Measurements from ENCODE around the gene PDCD4.

Gene PDCD4

DNA sequence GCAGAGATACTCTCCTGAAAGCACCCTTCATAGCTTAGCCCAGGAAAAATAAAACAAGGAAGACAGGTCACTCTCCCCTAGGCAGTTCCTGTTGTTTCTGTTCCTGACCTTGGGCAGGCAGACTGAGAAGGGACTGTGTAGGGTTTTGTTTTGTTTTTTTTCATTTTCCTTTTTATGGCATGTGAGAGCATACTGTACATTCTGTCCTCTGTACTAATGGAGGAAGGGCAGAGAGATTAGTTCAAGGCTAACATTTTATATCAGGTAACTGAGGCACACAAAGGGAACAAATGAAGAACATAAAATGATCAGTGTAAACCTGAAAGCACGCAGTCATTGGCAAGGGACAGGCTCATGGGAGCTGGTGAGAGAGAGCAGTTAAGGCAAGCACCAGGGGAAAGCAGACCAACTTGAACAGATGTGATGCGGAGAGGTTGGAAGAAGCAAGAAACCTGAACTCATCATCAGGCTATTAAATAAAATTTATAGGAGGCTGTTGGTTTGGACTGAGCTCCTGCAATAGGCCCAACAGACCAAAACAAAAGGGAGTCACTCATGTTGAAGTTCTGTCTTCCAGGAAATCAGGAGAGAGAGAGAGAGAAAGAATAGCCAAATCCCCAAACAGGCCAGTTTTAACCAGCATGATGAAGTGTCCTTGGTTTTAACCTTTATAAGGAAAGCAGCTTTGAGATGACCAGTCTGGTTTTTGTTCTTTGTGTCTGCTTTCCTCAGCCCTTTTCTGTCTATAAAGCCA is 34.1 kb upstream of the PDCD4 start:
- Histone ChIP-seq H3K9me3 (ENCODE audit: severe bottlenecking) (no peaks in the 10 kb centered on the region), H3K4me3 (ENCODE audit: low read depth, low read length) (no peak overlapping the region), H3K36me3 (no peaks in the 10 kb centered on the region), H3K27me3 (ENCODE audit: insufficient read depth, low read depth, severe bottlenecking) (no peaks in the 10 kb centered on the region), H3K27ac (no peak overlapping the region)
- TF ChIP-seq, protein P1, sequence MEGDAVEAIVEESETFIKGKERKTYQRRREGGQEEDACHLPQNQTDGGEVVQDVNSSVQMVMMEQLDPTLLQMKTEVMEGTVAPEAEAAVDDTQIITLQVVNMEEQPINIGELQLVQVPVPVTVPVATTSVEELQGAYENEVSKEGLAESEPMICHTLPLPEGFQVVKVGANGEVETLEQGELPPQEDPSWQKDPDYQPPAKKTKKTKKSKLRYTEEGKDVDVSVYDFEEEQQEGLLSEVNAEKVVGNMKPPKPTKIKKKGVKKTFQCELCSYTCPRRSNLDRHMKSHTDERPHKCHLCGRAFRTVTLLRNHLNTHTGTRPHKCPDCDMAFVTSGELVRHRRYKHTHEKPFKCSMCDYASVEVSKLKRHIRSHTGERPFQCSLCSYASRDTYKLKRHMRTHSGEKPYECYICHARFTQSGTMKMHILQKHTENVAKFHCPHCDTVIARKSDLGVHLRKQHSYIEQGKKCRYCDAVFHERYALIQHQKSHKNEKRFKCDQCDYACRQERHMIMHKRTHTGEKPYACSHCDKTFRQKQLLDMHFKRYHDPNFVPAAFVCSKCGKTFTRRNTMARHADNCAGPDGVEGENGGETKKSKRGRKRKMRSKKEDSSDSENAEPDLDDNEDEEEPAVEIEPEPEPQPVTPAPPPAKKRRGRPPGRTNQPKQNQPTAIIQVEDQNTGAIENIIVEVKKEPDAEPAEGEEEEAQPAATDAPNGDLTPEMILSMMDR (IDR thresholded peaks at IDR 0.05; ENCODE audit: low read depth, low read length), result no peak
- DNase-seq, result no peak

DNA sequence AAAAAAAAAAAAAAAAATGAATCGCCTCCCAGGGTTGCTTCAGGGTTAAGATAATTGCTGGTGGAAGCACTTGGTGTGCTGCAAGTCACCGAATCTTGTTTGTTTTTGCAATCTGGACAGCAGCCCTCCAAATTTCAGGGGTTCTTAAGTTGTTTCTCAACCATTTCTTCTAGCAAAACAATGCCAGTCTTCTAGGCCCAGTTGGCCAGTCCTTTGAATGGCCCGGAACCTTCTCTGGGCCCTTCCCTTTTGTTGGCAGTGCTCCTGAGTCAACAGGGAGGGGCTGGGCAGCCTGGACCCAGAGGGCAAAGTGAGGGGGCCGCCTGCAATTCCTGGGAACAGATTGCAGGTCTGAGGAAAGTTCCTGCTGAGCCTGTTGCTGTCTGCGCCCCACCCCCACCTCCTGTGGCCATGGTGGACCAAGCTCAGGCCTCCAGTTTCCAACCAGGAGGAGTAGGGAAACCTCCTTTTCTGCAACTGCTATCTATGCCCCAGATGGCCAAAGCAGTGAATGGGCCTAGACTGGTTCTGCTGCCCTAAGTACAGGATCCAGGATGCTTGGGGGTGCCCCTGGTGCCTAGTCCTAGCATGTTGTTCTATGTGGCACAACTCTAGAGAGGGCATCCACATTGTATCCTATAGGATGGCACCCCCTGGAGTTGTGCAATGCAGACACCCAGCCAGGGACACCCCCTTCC is 31.4 kb upstream of the PDCD4 start:
- TF ChIP-seq, protein P1 (IDR thresholded peaks at IDR 0.05; ENCODE audit: low read depth, low read length), result no peak
- no peak overlapping the region for H3K4me3 ChIP-seq (ENCODE audit: low read depth, low read length)
- H3K9me3 ChIP-seq (ENCODE audit: severe bottlenecking), result no peaks in the 10 kb centered on the region
- H3K36me3 ChIP-seq, result no peaks in the 10 kb centered on the region
- no peak for DNase-seq
- no peak overlapping the region for H3K27ac ChIP-seq
- H3K27me3 ChIP-seq (ENCODE audit: insufficient read depth, low read depth, severe bottlenecking), result no peaks in the 10 kb centered on the region

DNA sequence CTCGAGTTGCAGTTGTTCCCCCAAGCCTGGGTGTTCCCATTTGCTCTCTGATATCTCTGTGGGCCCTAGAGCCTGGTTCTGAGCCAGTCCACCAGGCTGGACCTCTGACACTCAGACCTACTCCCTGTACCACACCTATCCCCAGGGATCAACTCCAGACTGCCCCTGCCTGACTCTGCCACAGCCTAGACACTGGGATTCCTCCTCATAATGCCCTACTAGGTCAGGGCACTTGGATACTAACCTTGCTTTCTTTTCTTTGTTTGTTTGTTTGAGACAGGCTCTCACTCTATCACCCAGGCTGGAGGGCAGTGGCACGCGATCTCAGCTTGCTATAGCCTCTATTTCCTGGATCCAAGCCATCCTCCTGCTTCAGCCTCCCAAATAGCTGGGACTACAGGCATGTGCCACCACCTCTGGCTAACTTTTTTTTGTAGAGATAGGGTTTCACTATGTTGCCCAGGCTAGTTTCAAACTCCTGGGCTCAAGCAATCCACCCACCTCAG is 30.8 kb upstream of the PDCD4 start:
- Histone ChIP-seq H3K27me3 (ENCODE audit: insufficient read depth, low read depth, severe bottlenecking) (no peaks in the 10 kb centered on the region), H3K36me3 (no peaks in the 10 kb centered on the region), H3K9me3 (ENCODE audit: severe bottlenecking) (no peaks in the 10 kb centered on the region), H3K4me3 (ENCODE audit: low read depth, low read length) (no peak overlapping the region), H3K27ac (no peak overlapping the region)
- TF ChIP-seq, protein P1 (IDR thresholded peaks at IDR 0.05; ENCODE audit: low read depth, low read length), result no peak
- DNase-seq, result no peak

DNA sequence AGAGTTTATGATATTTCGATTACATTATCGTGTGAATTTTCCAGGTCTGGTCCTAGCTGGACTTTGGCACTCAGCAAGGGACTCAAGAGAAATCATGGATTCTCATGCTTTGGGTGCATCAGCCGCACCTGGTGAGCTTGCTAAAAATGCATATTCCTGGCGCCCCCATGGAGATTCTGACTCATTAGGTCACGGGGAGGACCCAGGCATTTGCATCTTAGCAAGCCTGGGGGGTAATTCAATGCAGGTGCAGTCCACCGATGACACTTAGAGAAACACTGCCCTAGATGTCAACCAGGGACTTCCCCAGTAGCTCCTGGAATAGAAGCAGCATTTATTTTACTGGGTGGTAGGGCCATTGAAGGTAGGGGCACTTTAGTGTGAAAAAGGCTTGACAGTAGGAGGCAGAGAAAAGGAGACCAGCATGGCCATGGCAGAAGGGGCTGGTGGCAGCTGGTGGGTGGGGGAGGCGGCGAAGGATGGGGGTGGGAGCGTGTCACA is 29.9 kb upstream of the PDCD4 start:
- Histone ChIP-seq H3K27me3 (ENCODE audit: insufficient read depth, low read depth, severe bottlenecking) (no peaks in the 10 kb centered on the region), H3K9me3 (ENCODE audit: severe bottlenecking) (no peaks in the 10 kb centered on the region), H3K27ac (no peak overlapping the region), H3K36me3 (no peaks in the 10 kb centered on the region), H3K4me3 (ENCODE audit: low read depth, low read length) (no peak overlapping the region)
- DNase-seq, result no peak
- TF ChIP-seq, protein P1 (IDR thresholded peaks at IDR 0.05; ENCODE audit: low read depth, low read length), result no peak

DNA sequence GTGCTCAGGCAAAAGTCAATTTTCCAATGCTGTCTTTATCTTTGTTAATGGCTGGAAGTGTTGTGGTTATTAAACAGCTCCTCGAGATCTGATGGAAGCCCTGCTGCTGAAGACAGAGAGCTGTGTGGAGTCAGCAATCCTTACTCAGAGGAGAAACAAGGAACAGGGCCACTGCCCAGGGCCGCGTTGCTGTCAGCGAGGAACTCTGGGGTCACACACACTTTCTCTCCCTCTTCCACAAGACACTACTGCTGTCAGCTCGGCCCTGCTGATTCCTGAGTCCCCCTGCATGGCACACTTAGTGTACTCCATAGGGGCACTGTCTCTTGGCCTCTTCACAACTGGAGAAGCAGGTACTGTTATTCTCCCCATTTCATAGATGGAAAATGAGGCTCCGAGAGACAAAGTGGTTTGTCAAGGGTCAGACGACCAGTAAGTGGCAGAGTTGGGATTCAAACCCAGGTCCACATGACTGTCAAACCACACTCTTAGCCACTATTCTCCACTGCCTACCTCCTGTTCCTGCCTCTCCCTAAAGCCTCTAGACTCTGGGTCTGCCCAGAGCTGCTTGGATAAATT is 29.3 kb upstream of the PDCD4 start:
- no peaks in the 10 kb centered on the region for H3K36me3 ChIP-seq
- H3K9me3 ChIP-seq (ENCODE audit: severe bottlenecking), result no peaks in the 10 kb centered on the region
- H3K4me3 ChIP-seq (ENCODE audit: low read depth, low read length), result no peak overlapping the region
- H3K27me3 ChIP-seq (ENCODE audit: insufficient read depth, low read depth, severe bottlenecking), result no peaks in the 10 kb centered on the region
- DNase-seq, result no peak
- TF ChIP-seq, protein P1 (IDR thresholded peaks at IDR 0.05; ENCODE audit: low read depth, low read length), result no peak
- no peak overlapping the region for H3K27ac ChIP-seq
